ENCODE measurements around the gene OR6C70.
"Not testable (repeated sequence)": the region's sequence is repeated elsewhere in the genome, so short reads cannot be mapped to it uniquely, and the experiment has no call there.

OR6C70 gene

GRCh38 chr12:55448825-55449224 is 21.1 kb downstream of the OR6C70 start:
- TF ChIP-seq CTCF (IDR thresholded peaks at IDR 0.05; ENCODE audit: control extremely low read depth, extremely low read depth, low read depth, missing control alignments) = no peak
- no peak for DNase-seq (ENCODE audit: extremely low spot score)
- POLR2A ChIA-PET = no interaction called here
- CTCF ChIA-PET = no interaction called here

GRCh38 chr12:55446326-55446725 is 23.6 kb downstream of the OR6C70 start:
- ChIA-PET CTCF (no interaction called here), POLR2A (no interaction called here)
- no peak for DNase-seq (ENCODE audit: extremely low spot score)
- TF ChIP-seq CTCF (IDR thresholded peaks at IDR 0.05; ENCODE audit: control extremely low read depth, extremely low read depth, low read depth, missing control alignments) = no peak

GRCh38 chr12:55445357-55445756 is 24.6 kb downstream of the OR6C70 start:
- CTCF ChIA-PET = no interaction called here
- no peak for TF ChIP-seq CTCF (IDR thresholded peaks at IDR 0.05; ENCODE audit: control extremely low read depth, extremely low read depth, low read depth, missing control alignments)
- no peak for DNase-seq (ENCODE audit: extremely low spot score)
- POLR2A ChIA-PET = no interaction called here

- CTCF ChIA-PET = interaction anchor here (1.2 kb wide), 1 partner anchor 12 kb away, joined by 4 read pairs; no protein-coding TSS in a partner anchor
- TF ChIP-seq CTCF (IDR thresholded peaks at IDR 0.05; ENCODE audit: control extremely low read depth, extremely low read depth, low read depth, missing control alignments) = no peak
- DNase-seq (ENCODE audit: extremely low spot score) = no peak
- POLR2A ChIA-PET = no interaction called here
These were observed 26.2 kb downstream of the OR6C70 start, which contains the start of gene OR6C2 for GRCh38 chr12:55443776-55444175. TSS of gene OR6C2 (plus strand) at chr12:55444076. CDS start at chr12:55452214, 8,138 bp downstream.

- POLR2A ChIA-PET; DNase-seq (ENCODE audit: extremely low spot score); CTCF ChIA-PET: not testable (repeated sequence)
These were observed 28.7 kb downstream of the OR6C70 start for GRCh38 chr12:55441233-55441632.

GRCh38 chr12:55428331-55429243 is 41.4 kb downstream of the OR6C70 start:
- ChIA-PET POLR2A (no interaction called here), CTCF (no interaction called here)
- no peak for TF ChIP-seq CTCF (IDR thresholded peaks at IDR 0.05; ENCODE audit: control extremely low read depth, extremely low read depth, low read depth, missing control alignments)
- DNase-seq (ENCODE audit: extremely low spot score) = no peak

- POLR2A ChIA-PET = interaction anchor here (0.5 kb wide), 1 partner anchor 675 kb away, joined by 3 read pairs; no protein-coding TSS in a partner anchor
- no peak for TF ChIP-seq CTCF (IDR thresholded peaks at IDR 0.05; ENCODE audit: control extremely low read depth, extremely low read depth, low read depth, missing control alignments)
- CTCF ChIA-PET = interaction anchor here (1.0 kb wide), 1 partner anchor 33 kb away, joined by 3 read pairs; no protein-coding TSS in a partner anchor
- DNase-seq (ENCODE audit: extremely low spot score) = no peak
These were observed 44.0 kb downstream of the OR6C70 start, which contains the start of gene OR6C76 for GRCh38 chr12:55425954-55426353. TSS of gene OR6C76 (plus strand) at chr12:55426254. CDS start at chr12:55426254, 0 bp downstream.

Measured in GM10248 (cell line).